Erythroblast (primary cell): ENCODE measurements around the gene AK5.

Experiments
- GATA1 ChIP-seq: IDR thresholded peaks from 2 replicates; pipeline ENCODE4 v1.6.1; 2011; ENCODE audit warnings: low read depth, mild to moderate bottlenecking, control low read depth, low read length, moderate library complexity
- POLR2A ChIP-seq: IDR thresholded peaks from 2 replicates; pipeline ENCODE4 v1.6.1; 2011; ENCODE audit warnings: mild to moderate bottlenecking, low read length

- TF ChIP-seq POLR2A: no peak
- no peak for TF ChIP-seq GATA1
These were observed 49.0 kb upstream of the AK5 start for GRCh38 chr1:77232829-77233228.
